ENCODE data around the gene UGDH. TPM values are rescaled to one million over a fixed set of nuclear protein-coding genes. Genes with fewer than 3 reads are reported as not detected.

UGDH gene
- total RNA-seq, 1 experiment from 2014 or later = 104 TPM

GRCh38 chr4:39539089-39539611 lies 11.9 kb upstream of the UGDH start:
- Histone ChIP-seq H3K4ac (ENCODE audit: low read depth, low read length) (no peak overlapping the region), H2BK120ac (ENCODE audit: low read depth, low read length, poor library complexity, severe bottlenecking) (no peak overlapping the region), H3K14ac (ENCODE audit: insufficient read depth, low read length) (no peak overlapping the region), H2BK12ac (ENCODE audit: insufficient read length, low read depth, low read length) (no peak overlapping the region), H2BK20ac (ENCODE audit: low read depth, low read length, poor library complexity, severe bottlenecking) (no peak overlapping the region), H4K20me1 (ENCODE audit: control insufficient read depth, insufficient read depth, insufficient read length) (no peaks in the 10 kb centered on the region), H3T11ph (ENCODE audit: low read length) (no peak overlapping the region), H3K23me2 (ENCODE audit: insufficient read length, low read depth, low read length, poor library complexity, severe bottlenecking) (no peaks in the 10 kb centered on the region), H3K9ac (ENCODE audit: extremely low read depth, insufficient read length, low read length) (no peak overlapping the region), H4K5ac (ENCODE audit: insufficient read length, low read depth, low read length) (no peak overlapping the region), H3K27ac (ENCODE audit: insufficient read length, low read depth, low read length) (no peak overlapping the region), H3K79me2 (ENCODE audit: insufficient read depth, low read length) (no peaks in the 10 kb centered on the region), H3K23ac (ENCODE audit: insufficient read length, low read depth, low read length) (no peak overlapping the region), H2BK5ac (ENCODE audit: insufficient read length, low read length) (no peak overlapping the region), H3K9me3 (ENCODE audit: control insufficient read depth, low read depth, low read length) (no peaks in the 10 kb centered on the region), H2AK5ac (ENCODE audit: insufficient read length, low read length) (no peak overlapping the region), H3K79me1 (ENCODE audit: insufficient read depth, low read depth, low read length, poor library complexity, severe bottlenecking) (no peaks in the 10 kb centered on the region), H3K56ac (ENCODE audit: insufficient read length, low read depth, low read length) (no peak overlapping the region), H3K4me2 (ENCODE audit: insufficient read depth, insufficient read length, low read length) (no peak overlapping the region), H4K91ac (ENCODE audit: insufficient read length, low read depth, low read length) (no peak overlapping the region), H4K8ac (replicated peaks; ENCODE audit: insufficient read length, low read depth, low read length) (no peak overlapping the region), H2BK15ac (ENCODE audit: low read depth, low read length) (no peak overlapping the region), H3K18ac (ENCODE audit: insufficient read length, low read depth, low read length) (no peak overlapping the region), H2AFZ (ENCODE audit: low read length) (no peak overlapping the region), H3K27me3 (ENCODE audit: insufficient read depth, low read length) (no peaks in the 10 kb centered on the region), H3K4me1 (ENCODE audit: insufficient read depth, low read length) (no peaks in the 10 kb centered on the region; the same call in 1 of the 2 replicates)
- Mint-ChIP-seq H3K36me3 (ENCODE audit: insufficient read depth in 1 of 3, low read depth in 3 of 3) (peaks cover 15 to 30% (median 16%) of the 10 kb centered on the region in 3 experiments), H3K4me1 (peaks cover 15 to 17% of the 10 kb centered on the region in 2 experiments), H3K9me3 (peaks cover 5% of the 10 kb centered on the region in 2 experiments; a peak in 2 of 5 replicates), H3K27ac (peak overlapping the region in 2 of 3 experiments; percentile 11 to 39; a peak in 3 of 7 replicates), H3K27me3 (ENCODE audit: low read depth) (no peaks in the 10 kb centered on the region), H3K4me3 (no peak overlapping the region)
- DNase-seq = no peak
- no peak for TF ChIP-seq CTCF (conservative IDR thresholded peaks at IDR 0.05)
- WGBS (ENCODE audit: extremely low coverage, insufficient read length, low lambda C conversion rate) = no CpG with 5 or more reads among the region's 5 CpGs
